Prostate gland (tissue), 2 donors: Measurements from ENCODE around the gene COL5A1.

Source experiments
- CTCF ChIP-seq, 4 experiments: fragments of 200-600 bp in 2 of 4; fragments of 450-650 bp in 2 of 4; sonication (generic) in 2 of 4; IDR thresholded peaks; 1 replicate in 3 of 4; 2 replicates in 1 of 4; pipeline ENCODE4 v1.5.1; 2016 to 2019; ENCODE audit warnings: antibody characterized with exemption in 4 of 4, mild to moderate bottlenecking in 2 of 4, moderate library complexity in 2 of 4
- POLR2A ChIP-seq: fragments of 450-650 bp; IDR thresholded peaks from one replicate; pipeline ENCODE4 v1.6.1; 2016; ENCODE audit warnings: antibody characterized with exemption, mild to moderate bottlenecking
- POLR2AphosphoS5 ChIP-seq: sonication (generic); formaldehyde crosslinking; IDR thresholded peaks from one replicate; pipeline ENCODE4 v1.6.1; 2017; ENCODE audit warnings: antibody characterized with exemption

- no peak for TF ChIP-seq POLR2A
- no peak for TF ChIP-seq CTCF (IDR thresholded peaks at IDR 0.05)
- no peak for TF ChIP-seq POLR2AphosphoS5
Measured at GRCh38 chr9:134737842-134738580, 96.4 kb downstream of the COL5A1 start.
